Effector memory CD8-positive, alpha-beta T cell (primary cell): ENCODE results near the gene VAC14.

Experiments used
- ATAC-seq: fragments of 150-1000 bp; cut with Tn5 transposase; replicated peaks from 2 replicates; pipeline ENCODE4 v1.10.0; 2021; ENCODE audit warnings: mild to moderate bottlenecking, moderate library complexity
- DNase-seq, 3 experiments: peaks; one replicate each; pipeline ENCODE4 v3.0.0; 2021
- H3K27ac Mint-ChIP-seq, 2 donors: one replicate each; pipeline ENCODE4 v1.8.0; 2022; ENCODE audit warnings: mild to moderate bottlenecking in 2 of 2, mixed read lengths in 2 of 2, moderate library complexity in 2 of 2
- H3K27me3 Mint-ChIP-seq, 2 donors: one replicate each; pipeline ENCODE4 v1.8.0; 2022; ENCODE audit warnings: mixed read lengths in 2 of 2
- H3K36me3 Mint-ChIP-seq: one replicate; pipeline ENCODE4 v1.8.0; 2022; ENCODE audit warnings: mild to moderate bottlenecking, moderate library complexity, mixed read lengths; ENCODE audit not compliant: insufficient read depth
- H3K4me1 Mint-ChIP-seq, 2 donors: one replicate each; pipeline ENCODE4 v1.8.0; 2022; ENCODE audit warnings: low read depth in 2 of 2, mixed read lengths in 2 of 2
- H3K4me3 Mint-ChIP-seq, 2 donors: one replicate each; pipeline ENCODE4 v1.8.0; 2022; ENCODE audit warnings: mild to moderate bottlenecking in 2 of 2, mixed read lengths in 2 of 2, moderate library complexity in 2 of 2
- H3K9me3 Mint-ChIP-seq, 2 donors: one replicate each; pipeline ENCODE4 v1.8.0; 2022; ENCODE audit warnings: mixed read lengths in 2 of 2

Gene VAC14

GRCh38 chr16:70686376-70687101, 114.4 kb downstream of the VAC14 start:
- Mint-ChIP-seq H3K27ac (peak overlapping the region in 1 of 2 donors; percentile 32), H3K9me3 (no peaks in the 10 kb centered on the region), H3K4me1 (peaks cover 0 to 1% of the 10 kb centered on the region in 2 donors), H3K4me3 (peak overlapping the region; percentile 40 to 58), H3K36me3 (no peaks in the 10 kb centered on the region), H3K27me3 (peaks cover 6 to 9% of the 10 kb centered on the region in 2 donors)
- no peak for ATAC-seq
- no peak for DNase-seq

- no peaks in the 10 kb centered on the region for H3K36me3 Mint-ChIP-seq
- no peak for DNase-seq
Measured at GRCh38 chr16:70685938-70686375, 115.0 kb downstream of the VAC14 start, which contains the start of gene MTSS2. Gene MTSS2, minus strand, starts transcription at chr16:70686053. Its CDS starts 262 bp downstream, at chr16:70685791.

GRCh38 chr16:70685061-70685937, 115.7 kb downstream of the VAC14 start:
- peaks cover 3% of the 10 kb centered on the region for H3K36me3 Mint-ChIP-seq
- no peak for DNase-seq
- ATAC-seq, result peak; percentile 40
- H3K4me1 Mint-ChIP-seq, result peaks cover 0 to 1% of the 10 kb centered on the region in 2 donors
- peaks cover 6 to 9% of the 10 kb centered on the region in 2 donors for H3K27me3 Mint-ChIP-seq
- H3K27ac Mint-ChIP-seq, result no peak overlapping the region
- peak overlapping the region; percentile 10 to 41 for H3K4me3 Mint-ChIP-seq
- H3K9me3 Mint-ChIP-seq, result no peaks in the 10 kb centered on the region

More at GRCh38 chr16:70685938-70686375, 115.0 kb downstream of the VAC14 start, which contains the start of gene MTSS2:
- Mint-ChIP-seq H3K9me3 (no peaks in the 10 kb centered on the region), H3K4me3 (peak within 1 kb of the TSS; percentile 40 to 58), H3K27me3 (peaks cover 6 to 9% of the 10 kb centered on the region in 2 donors), H3K27ac (peak within 1 kb of the TSS in 1 of 2 donors; percentile 32), H3K4me1 (peaks cover 0 to 1% of the 10 kb centered on the region in 2 donors)
- peak; percentile 62 for ATAC-seq

- DNase-seq (no peak), ATAC-seq (no peak)
- Mint-ChIP-seq H3K36me3 (peaks cover 5% of the 10 kb centered on the region), H3K27ac (no peak overlapping the region), H3K4me1 (no peaks in the 10 kb centered on the region), H3K27me3 (peaks cover 6 to 9% of the 10 kb centered on the region in 2 donors), H3K4me3 (peak overlapping the region in 1 of 2 donors; percentile 41), H3K9me3 (no peaks in the 10 kb centered on the region)
Measured at GRCh38 chr16:70684146-70685060, 116.6 kb downstream of the VAC14 start.

DNA sequence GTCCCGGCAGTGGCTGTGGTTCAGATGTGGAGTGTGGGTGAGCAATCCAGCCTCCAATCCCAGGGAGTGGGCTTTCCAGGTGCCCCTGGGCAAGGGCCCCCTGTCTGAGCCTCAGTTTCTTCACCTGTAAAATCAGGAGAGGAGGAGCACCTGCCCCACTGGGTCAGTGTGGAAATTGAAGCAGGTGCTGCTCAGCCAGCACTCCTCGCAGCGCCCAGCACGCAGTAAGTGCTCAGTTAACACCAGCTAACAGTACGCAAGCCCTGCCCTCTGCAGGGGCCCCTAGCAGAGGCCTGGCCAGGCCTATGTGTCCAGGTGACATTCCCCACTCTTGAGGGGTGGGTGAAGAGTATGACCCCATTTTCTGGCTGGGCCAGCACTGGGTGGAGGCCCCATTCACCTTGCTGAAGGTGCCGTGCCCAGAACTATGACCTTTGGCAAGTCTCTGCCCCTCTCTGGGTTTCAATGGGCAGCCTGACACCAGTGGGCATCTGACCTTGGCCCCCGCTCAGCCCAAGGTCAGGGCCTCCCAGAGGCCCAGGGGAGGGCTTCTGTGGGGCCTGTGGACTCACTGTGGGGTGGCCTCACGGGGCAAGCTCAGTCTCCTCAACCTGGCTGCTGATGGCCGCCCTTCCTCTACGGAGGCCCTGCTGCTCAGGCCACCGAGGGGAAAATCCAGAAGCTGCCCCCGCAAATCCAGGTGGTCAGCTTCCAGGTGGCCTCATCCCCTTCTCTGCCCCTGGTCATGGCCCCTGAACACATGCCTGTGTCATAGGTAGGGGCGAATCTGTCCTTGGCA, 117.6 kb downstream of the VAC14 start:
- DNase-seq (no peak), ATAC-seq (no peak)
- H3K27me3 Mint-ChIP-seq, result peaks cover 6 to 9% of the 10 kb centered on the region in 2 donors
- peaks cover 8 to 9% of the 10 kb centered on the region in 2 donors for H3K4me1 Mint-ChIP-seq
- no peaks in the 10 kb centered on the region for H3K9me3 Mint-ChIP-seq
- no peak overlapping the region for H3K27ac Mint-ChIP-seq
- peaks cover 5% of the 10 kb centered on the region for H3K36me3 Mint-ChIP-seq
- H3K4me3 Mint-ChIP-seq, result no peak overlapping the region

- no peak overlapping the region for H3K4me3 Mint-ChIP-seq
- H3K27me3 Mint-ChIP-seq, result peaks cover 6 to 9% of the 10 kb centered on the region in 2 donors
- H3K27ac Mint-ChIP-seq, result no peak overlapping the region
- no peak for ATAC-seq
- peaks cover 8 to 11% of the 10 kb centered on the region in 2 donors for H3K4me1 Mint-ChIP-seq
- H3K9me3 Mint-ChIP-seq, result no peaks in the 10 kb centered on the region
- no peak for DNase-seq
- peaks cover 5% of the 10 kb centered on the region for H3K36me3 Mint-ChIP-seq
Measured at GRCh38 chr16:70682239-70683145, 118.5 kb downstream of the VAC14 start.

DNA sequence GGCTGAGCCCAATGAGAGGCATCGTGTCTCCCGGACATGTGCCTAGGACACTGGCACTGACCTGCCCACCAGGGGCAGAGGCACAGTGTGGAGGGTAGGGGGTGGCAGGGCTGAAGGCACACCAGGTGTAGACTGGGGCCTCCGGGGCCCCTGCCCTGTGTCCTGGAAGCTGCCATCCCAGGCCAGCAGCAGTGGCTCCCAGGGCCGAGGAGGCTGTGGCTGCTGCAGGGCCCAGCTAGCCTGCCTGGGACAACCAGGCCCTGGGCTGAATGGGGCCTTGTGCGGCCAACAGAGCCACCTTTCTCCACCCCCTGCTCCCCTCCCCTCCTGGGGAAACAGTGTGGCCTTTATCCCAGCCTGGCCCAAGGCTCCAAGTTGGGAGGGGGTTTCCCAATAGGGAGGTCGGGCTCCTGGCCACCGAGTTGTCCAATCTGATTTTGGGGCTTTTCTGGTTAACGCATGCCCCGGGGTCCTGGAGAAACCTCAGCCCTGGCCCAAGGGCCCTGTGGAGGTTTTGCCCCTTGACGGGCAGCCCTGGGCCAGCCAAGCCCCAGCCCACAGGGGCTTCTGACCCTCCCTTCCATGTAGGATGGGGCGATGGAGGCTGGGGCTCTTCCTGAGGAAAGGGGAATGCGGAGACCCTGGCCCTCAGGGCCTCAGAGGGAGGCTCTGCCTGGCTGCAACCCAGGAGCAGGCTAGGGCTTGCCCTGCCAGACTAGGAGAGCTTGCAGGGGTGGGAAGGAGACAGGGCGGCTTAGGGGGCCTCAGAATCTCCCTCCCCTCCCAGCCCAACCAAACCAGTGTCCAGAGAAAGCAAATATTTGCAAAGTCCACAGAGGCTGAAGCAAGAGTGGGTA, 119.3 kb downstream of the VAC14 start:
- H3K27ac Mint-ChIP-seq, result no peak overlapping the region
- no peak for DNase-seq
- H3K4me1 Mint-ChIP-seq, result peaks cover 8 to 11% of the 10 kb centered on the region in 2 donors
- no peak for ATAC-seq
- no peak overlapping the region for H3K4me3 Mint-ChIP-seq
- H3K36me3 Mint-ChIP-seq, result peaks cover 5% of the 10 kb centered on the region
- peaks cover 6 to 9% of the 10 kb centered on the region in 2 donors for H3K27me3 Mint-ChIP-seq
- H3K9me3 Mint-ChIP-seq, result no peaks in the 10 kb centered on the region

DNA sequence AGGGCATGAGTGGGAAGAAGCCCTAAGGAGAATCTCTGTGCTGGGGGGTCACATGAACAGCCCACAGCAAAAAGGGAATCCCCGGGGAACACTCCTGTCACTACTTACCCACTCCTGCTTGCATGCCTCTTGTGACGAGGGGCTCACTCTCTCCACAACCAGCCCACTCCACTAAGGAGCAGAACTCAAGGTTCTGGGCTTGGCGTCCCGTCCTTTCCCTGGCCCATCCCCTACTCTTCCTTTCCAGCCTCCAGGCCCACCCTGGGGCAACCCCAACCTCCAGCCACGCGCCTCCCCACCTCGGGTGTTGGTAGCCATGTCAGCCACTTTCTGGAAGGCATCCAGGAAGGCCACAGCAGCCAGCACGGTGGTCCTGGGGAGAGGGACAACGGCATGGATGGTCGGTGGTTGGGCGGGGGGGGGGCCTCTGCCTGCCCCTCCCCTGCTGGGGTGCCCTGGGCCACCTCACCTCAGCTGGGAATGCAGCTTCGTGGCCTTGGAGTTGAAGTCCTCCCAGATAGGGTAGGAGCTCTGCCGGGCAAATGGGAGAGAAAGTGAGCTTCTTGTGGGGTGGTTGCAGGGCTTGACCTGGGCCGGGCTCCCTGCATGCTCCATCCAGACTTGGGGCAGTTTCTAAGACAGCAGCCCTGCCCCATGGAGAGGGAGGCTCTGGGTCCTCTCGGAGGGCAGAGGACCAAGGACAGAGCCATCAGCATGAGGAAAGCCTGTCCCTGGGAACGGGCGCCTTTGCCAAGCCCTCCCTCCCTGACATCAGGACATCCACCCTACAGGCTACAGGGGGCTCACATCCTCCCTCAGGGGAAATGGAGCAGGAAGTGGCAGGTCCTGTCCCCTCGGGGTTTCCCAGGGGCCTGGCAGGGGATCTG, 120.2 kb downstream of the VAC14 start:
- DNase-seq, result no peak
- peaks cover 5% of the 10 kb centered on the region for H3K36me3 Mint-ChIP-seq

DNA sequence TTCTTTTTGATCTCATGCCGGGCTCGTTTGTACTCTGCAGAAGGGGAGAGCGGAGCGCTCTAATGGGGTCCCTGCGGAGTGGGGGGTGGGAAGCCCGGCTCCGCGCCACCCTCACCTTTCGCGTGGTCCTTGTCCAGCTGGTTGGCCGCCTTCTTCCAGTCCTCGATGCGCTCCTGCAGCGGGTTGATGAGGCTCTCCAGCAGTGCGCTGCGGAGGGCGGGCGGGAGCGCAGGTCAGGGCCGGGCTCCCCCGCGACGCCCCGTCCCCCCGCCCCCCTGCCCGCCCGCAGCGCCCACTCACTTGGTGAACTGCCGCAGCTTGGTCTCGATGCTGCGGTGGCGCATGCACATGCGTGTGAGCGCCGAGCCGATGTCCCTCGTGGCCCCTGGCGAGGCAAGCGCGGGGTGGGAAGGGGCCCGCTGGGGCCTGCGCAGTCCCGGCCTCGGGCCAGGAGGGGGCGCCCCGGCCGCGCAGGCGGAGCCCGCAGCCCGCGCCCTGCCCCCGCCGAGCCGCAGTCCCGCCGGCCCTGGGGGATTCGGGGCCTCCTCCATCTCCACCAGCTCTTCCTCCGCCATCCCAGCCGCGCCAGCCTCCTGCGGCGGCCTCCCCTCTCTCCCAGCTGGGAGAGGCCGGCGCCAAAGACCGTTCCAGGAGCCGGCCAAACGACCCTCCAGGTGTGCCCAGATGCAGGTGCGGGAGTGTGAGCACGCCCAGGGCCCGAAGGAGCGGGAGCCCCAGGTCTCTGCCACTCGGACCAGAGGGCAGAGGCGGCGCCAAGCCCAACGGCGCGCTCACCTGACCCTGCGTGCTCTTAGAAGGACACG, 121.1 kb downstream of the VAC14 start:
- DNase-seq, result no peak
- H3K27me3 Mint-ChIP-seq, result peaks cover 6 to 9% of the 10 kb centered on the region in 2 donors
- no peak for ATAC-seq
- H3K4me1 Mint-ChIP-seq, result peaks cover 8 to 11% of the 10 kb centered on the region in 2 donors
- H3K4me3 Mint-ChIP-seq, result peak overlapping the region in 1 of 2 donors; percentile 26
- H3K27ac Mint-ChIP-seq, result peak overlapping the region in 1 of 2 donors; percentile 51
- H3K9me3 Mint-ChIP-seq, result no peaks in the 10 kb centered on the region
- peaks cover 5% of the 10 kb centered on the region for H3K36me3 Mint-ChIP-seq

More for the DNA sequence above, 120.2 kb downstream of the VAC14 start:
- H3K4me3 Mint-ChIP-seq, result peak overlapping the region in 1 of 2 donors; percentile 26
- peaks cover 6 to 9% of the 10 kb centered on the region in 2 donors for H3K27me3 Mint-ChIP-seq
- ATAC-seq, result no peak
- H3K9me3 Mint-ChIP-seq, result no peaks in the 10 kb centered on the region
- H3K4me1 Mint-ChIP-seq, result peaks cover 8 to 11% of the 10 kb centered on the region in 2 donors
- peak overlapping the region in 1 of 2 donors; percentile 51 for H3K27ac Mint-ChIP-seq
